Erythroblast (primary cell): Measurements from ENCODE around the gene TMEM164.

Experiments
- GATA1 ChIP-seq: IDR thresholded peaks from 2 replicates; pipeline ENCODE4 v1.6.1; 2011; ENCODE audit warnings: low read depth, mild to moderate bottlenecking, control low read depth, low read length, moderate library complexity
- POLR2A ChIP-seq: IDR thresholded peaks from 2 replicates; pipeline ENCODE4 v1.6.1; 2011; ENCODE audit warnings: mild to moderate bottlenecking, low read length

DNA sequence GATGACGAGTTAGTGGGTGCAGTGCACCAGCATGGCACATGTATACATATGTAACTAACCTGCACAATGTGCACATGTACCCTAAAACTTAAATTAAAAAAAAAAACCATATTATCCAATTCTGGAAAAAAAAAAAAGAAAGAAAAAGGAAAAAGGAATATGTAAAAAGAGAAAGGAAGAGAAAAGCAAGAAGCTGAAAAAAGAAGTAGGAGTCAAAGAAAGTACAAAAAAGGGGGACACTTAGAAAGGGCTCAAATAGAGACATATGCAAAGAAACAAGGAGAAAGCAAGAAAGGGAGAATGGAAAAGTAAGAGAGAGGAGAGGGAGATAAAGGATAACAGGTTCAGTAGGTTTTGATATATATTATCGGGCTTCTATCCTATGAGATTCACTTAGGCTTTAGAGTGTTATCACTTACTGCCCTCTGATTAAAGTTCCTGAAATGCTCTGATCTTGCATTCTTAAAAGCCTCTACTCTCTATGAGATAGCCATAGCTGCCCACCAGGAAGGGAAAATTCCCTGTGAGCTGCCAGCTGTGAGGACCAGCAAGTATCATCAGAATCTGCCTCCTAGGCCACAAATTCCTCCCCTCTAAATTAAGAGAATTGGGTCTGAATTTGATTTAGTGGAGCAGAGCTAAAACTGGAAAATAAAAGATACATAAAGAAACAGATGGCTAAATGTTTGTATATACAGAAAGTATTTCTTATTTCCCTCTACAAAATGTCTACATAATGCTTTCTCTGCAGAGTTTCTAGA is 219.8 kb downstream of the TMEM164 start:
- TF ChIP-seq POLR2A (no peak), GATA1 (no peak)
